ENCODE measurements around the gene CACNA1C.

Gene CACNA1C

DNA sequence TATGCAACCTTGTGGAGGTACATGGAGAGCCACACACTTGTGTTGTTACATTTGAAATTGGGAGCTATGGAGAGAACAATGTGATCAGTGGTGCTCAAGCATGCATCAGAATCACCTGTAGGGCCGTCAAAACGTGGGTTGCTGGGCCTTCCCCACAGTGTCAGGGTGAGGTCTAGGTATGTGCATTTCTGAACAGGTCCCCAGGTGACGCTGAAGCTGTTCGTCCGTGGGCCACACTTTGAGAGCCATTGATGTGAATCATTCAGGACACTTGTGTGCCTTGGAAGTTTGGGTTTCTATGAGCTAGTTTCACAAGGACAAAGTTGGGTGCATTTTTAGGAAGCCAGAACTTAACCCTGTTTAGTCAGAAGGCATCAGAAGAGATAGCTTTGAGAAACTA lies 450.2 kb downstream of the CACNA1C start:
- Histone ChIP-seq H3K27me3 (ENCODE audit: insufficient read depth, low read length) (no peaks in the 10 kb centered on the region), H2AFZ (ENCODE audit: low read depth, low read length) (no peak overlapping the region), H3K9me3 (ENCODE audit: low read length) (no peaks in the 10 kb centered on the region), H3K4me1 (ENCODE audit: insufficient read depth, low read length) (no peaks in the 10 kb centered on the region), H3K4me3 (ENCODE audit: low read length) (no peak overlapping the region), H3K36me3 (ENCODE audit: insufficient read depth, low read length) (no peaks in the 10 kb centered on the region)

DNA sequence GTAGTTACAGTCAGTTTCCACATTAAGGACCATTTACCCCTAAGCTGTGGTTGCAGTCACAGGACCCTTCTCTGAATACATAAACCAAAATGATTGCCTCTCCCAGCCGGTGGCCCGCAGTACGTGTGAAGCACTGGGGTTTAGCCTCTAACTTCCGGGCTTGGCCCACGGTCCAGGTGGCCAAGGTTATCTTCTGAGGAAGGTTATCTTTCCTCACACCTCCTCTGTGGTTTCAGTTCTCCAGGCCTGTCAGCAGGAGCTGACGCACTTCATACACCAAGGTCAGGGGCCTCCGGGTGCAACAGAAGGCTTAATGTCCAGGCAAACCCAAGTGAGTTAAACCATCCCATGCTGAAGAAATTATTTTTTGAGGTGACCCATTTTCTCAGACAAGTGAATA lies 451.0 kb downstream of the CACNA1C start:
- no peak overlapping the region for H2AFZ ChIP-seq (ENCODE audit: low read depth, low read length)
- no peaks in the 10 kb centered on the region for H3K4me1 ChIP-seq (ENCODE audit: insufficient read depth, low read length)
- no peaks in the 10 kb centered on the region for H3K36me3 ChIP-seq (ENCODE audit: insufficient read depth, low read length)
- no peaks in the 10 kb centered on the region for H3K9me3 ChIP-seq (ENCODE audit: low read length)
- H3K27me3 ChIP-seq (ENCODE audit: insufficient read depth, low read length): no peaks in the 10 kb centered on the region
- no peak overlapping the region for H3K4me3 ChIP-seq (ENCODE audit: low read length)

DNA sequence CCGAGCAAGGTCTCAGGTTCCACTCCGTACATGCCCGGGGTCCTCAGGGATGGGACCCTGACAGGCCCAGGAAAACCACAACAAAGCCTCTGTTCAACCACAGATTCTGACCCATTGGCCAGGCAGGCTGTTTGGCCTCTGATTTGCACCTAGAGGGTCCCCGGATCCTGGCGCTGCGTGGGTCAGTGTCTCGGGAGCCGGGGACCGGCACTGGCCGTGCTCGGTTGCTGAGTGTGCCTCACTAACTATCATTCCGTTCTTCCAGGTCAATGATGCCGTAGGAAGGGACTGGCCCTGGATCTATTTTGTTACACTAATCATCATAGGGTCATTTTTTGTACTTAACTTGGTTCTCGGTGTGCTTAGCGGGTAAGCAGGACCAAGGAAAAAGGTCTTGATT lies 451.8 kb downstream of the CACNA1C start:
- no peaks in the 10 kb centered on the region for H3K4me1 ChIP-seq (ENCODE audit: insufficient read depth, low read length)
- H3K36me3 ChIP-seq (ENCODE audit: insufficient read depth, low read length): no peaks in the 10 kb centered on the region
- peaks cover under 1% of the 10 kb centered on the region for H3K27me3 ChIP-seq (ENCODE audit: insufficient read depth, low read length)

DNA sequence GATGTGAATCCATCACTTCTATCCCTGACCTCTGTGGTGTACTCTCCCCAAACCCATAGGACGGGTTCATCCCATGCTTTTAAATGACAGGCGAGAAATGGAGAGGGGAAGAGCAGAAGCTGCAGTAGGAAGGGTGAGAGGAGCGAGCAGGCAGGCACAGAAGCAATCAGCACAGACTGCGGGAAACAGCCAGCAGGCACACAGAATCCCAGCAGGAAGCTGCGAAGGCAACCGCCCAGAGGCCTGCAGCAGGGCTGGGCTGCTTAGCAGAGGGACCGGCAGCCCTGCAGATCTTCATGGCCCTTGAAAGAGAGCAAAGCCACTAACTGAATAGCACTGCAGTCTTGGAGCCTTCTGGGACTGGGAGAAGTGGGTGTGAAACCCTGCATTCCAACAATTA lies 455.0 kb downstream of the CACNA1C start:
- Histone ChIP-seq H3K27me3 (ENCODE audit: insufficient read depth, low read length) (peaks cover 2% of the 10 kb centered on the region), H3K36me3 (ENCODE audit: insufficient read depth, low read length) (no peaks in the 10 kb centered on the region), H3K9me3 (ENCODE audit: low read length) (no peaks in the 10 kb centered on the region), H3K4me1 (ENCODE audit: insufficient read depth, low read length) (no peaks in the 10 kb centered on the region), H3K4me3 (ENCODE audit: low read length) (no peak overlapping the region), H2AFZ (ENCODE audit: low read depth, low read length) (no peak overlapping the region)

More for the DNA sequence above, 451.8 kb downstream of the CACNA1C start:
- no peak overlapping the region for H2AFZ ChIP-seq (ENCODE audit: low read depth, low read length)
- no peak overlapping the region for H3K4me3 ChIP-seq (ENCODE audit: low read length)
- no peaks in the 10 kb centered on the region for H3K9me3 ChIP-seq (ENCODE audit: low read length)

DNA sequence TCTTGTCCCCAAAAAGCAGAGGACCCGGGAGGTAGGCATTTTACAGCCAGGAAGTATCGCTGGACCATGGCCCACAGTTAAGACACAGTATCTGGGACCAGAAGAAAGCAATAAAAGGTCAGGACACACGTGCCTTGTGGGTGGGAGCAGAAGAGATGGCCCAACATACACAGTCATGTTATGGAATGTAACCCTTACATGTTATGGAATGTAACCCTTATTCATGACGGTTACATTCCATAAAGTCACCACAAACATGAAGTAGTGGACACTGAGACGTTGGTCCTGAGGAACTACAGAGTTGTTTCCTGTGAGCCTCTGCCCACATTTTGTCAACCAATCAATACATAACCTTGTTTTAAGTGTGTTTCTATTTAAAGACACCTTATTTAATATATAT lies 456.4 kb downstream of the CACNA1C start:
- Histone ChIP-seq H3K4me1 (ENCODE audit: insufficient read depth, low read length) (no peaks in the 10 kb centered on the region), H3K4me3 (ENCODE audit: low read length) (no peak overlapping the region), H2AFZ (ENCODE audit: low read depth, low read length) (no peak overlapping the region), H3K9me3 (ENCODE audit: low read length) (no peaks in the 10 kb centered on the region), H3K27me3 (ENCODE audit: insufficient read depth, low read length) (peaks cover 2% of the 10 kb centered on the region), H3K36me3 (ENCODE audit: insufficient read depth, low read length) (no peaks in the 10 kb centered on the region)

DNA sequence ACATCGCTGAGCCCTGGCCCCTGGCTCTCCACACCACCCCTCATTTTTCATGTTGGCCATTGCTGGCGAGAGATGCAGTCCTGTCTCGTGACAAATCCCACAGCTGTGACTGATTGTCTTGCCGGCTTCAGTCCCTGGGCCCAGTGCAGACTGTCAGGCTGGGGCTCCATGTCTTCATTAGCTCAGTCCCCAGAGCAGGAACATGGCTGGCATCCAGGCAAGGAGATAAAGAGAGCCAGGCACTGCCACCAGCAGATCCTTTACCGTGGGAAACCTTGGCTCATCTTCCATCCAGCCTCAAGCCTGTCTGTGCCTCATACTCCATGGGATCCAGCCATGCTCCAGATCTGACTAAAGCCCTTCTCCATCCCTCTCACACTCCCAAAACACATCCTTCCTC lies 457.3 kb downstream of the CACNA1C start:
- Histone ChIP-seq H2AFZ (ENCODE audit: low read depth, low read length) (no peak overlapping the region), H3K4me3 (ENCODE audit: low read length) (no peak overlapping the region), H3K36me3 (ENCODE audit: insufficient read depth, low read length) (no peaks in the 10 kb centered on the region), H3K9me3 (ENCODE audit: low read length) (no peaks in the 10 kb centered on the region), H3K27me3 (ENCODE audit: insufficient read depth, low read length) (peaks cover 2% of the 10 kb centered on the region), H3K4me1 (ENCODE audit: insufficient read depth, low read length) (no peaks in the 10 kb centered on the region)

DNA sequence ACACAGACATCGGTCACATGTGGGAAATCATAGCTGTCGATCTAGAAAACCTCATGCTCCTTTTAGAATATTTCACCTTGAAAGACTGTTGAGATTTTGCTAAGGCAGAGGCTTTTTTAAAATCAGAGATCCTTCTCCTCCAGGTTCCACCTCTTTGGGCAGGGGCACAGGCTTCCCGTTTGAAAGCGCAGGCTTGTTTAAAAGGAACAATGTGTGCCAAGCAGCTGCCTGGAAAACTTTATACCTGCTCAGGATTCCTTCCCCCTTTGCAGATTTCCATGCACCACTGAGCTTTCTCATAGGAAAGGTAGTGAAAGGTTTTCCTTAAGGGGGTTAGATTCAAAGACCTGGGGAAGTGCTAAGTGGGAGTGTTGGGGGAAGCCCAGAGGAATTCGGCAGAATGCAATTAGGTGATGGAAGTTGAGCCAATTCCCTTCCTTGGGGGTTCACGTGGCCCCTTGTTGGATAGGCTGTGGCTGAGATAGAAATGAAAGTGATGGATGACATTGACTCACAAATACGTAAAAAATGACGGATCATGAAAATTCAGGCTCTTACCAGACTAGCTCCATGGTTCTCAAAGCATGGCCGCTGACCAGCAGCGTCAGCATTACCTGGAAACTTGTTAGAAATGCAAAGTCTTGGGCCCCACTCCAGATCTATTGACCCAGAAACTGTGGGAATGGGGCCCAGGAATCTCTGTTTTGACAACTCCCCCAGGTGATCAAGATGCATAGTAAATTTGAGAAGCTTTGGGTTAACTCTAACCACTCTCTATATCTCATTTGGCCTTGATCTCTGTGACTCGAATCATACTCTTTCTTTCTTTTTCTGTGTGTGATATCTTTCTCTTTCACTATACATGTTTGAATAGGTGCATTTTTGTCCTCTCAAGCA lies 460.6 kb downstream of the CACNA1C start:
- no peaks in the 10 kb centered on the region for H3K36me3 ChIP-seq (ENCODE audit: insufficient read depth, low read length)
- no peaks in the 10 kb centered on the region for H3K4me1 ChIP-seq (ENCODE audit: insufficient read depth, low read length)
- peaks cover 2% of the 10 kb centered on the region for H3K27me3 ChIP-seq (ENCODE audit: insufficient read depth, low read length)

DNA sequence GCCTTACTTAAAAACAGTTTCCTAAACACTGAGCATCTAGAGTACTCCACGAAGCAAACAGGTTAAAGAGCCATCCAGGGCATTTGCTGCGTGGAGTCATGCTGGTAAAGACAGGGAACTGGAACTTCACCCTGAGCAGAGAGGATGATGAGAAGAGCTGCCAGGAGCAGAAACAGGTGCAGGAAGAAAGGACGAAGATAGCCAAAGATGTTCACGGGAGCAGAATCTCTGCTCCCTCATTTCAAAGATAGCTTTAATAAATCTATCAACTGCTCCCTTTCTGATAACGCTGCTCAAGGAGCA lies 461.2 kb downstream of the CACNA1C start:
- Histone ChIP-seq H3K4me1 (ENCODE audit: insufficient read depth, low read length) (no peaks in the 10 kb centered on the region), H3K27me3 (ENCODE audit: insufficient read depth, low read length) (peaks cover 2% of the 10 kb centered on the region), H2AFZ (ENCODE audit: low read depth, low read length) (no peak overlapping the region), H3K36me3 (ENCODE audit: insufficient read depth, low read length) (no peaks in the 10 kb centered on the region), H3K9me3 (ENCODE audit: low read length) (no peaks in the 10 kb centered on the region), H3K4me3 (ENCODE audit: low read length) (no peak overlapping the region)

More for the DNA sequence above, 460.6 kb downstream of the CACNA1C start:
- Histone ChIP-seq H3K4me3 (ENCODE audit: low read length) (no peak overlapping the region), H2AFZ (ENCODE audit: low read depth, low read length) (no peak overlapping the region), H3K9me3 (ENCODE audit: low read length) (no peaks in the 10 kb centered on the region)

DNA sequence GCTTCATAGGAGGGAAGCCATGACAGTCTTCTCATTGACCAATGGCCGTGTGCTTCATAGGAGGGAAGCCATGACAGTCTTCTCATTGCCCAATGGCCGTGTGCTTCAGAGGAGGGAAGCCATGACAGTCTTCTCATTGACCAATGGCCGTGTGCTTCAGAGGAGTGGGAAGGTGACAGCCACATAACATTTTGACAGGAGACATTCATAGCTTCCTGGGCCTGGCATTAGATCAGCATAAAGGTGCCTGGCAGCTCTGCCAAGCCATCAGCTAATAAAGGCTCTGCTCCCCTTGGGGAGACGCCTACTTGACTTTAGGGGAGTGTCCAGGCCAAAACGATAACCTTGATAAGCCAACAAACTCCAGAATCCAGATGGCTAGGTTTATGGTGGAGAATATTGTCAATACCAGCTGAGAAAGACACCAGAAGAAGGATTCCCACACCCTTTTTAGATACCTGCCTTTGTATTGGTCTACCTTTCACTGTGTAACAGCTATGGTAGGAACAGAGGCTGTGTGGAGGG lies 468.0 kb downstream of the CACNA1C start:
- Histone ChIP-seq H3K27me3 (ENCODE audit: insufficient read depth, low read length) (no peaks in the 10 kb centered on the region), H3K4me1 (ENCODE audit: insufficient read depth, low read length) (no peaks in the 10 kb centered on the region), H2AFZ (ENCODE audit: low read depth, low read length) (no peak overlapping the region), H3K36me3 (ENCODE audit: insufficient read depth, low read length) (no peaks in the 10 kb centered on the region), H3K9me3 (ENCODE audit: low read length) (no peaks in the 10 kb centered on the region), H3K4me3 (ENCODE audit: low read length) (no peak overlapping the region)

DNA sequence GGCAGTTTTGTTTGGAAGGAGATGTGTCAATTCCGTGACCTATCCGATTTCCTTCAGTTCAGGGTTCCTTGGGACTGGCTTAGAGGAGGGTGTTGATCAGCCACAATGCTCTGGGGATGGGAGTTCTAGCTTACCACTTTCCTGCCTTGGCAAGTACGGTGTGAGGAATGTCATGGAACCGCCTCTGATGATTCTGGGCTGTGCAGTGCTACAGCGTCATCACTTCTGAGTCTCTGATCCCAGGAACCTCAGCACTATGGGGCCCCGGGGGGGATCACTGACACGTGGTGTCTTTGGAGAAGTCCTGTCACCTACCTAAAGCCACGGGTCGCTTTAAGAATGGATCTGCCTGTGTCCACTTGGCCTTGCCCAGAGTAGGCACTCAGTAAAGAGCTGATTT lies 470.5 kb downstream of the CACNA1C start:
- Histone ChIP-seq H3K36me3 (ENCODE audit: insufficient read depth, low read length) (no peaks in the 10 kb centered on the region), H3K4me3 (ENCODE audit: low read length) (no peak overlapping the region), H3K4me1 (ENCODE audit: insufficient read depth, low read length) (peaks cover 2% of the 10 kb centered on the region), H2AFZ (ENCODE audit: low read depth, low read length) (no peak overlapping the region), H3K27me3 (ENCODE audit: insufficient read depth, low read length) (no peaks in the 10 kb centered on the region), H3K9me3 (ENCODE audit: low read length) (no peaks in the 10 kb centered on the region)

DNA sequence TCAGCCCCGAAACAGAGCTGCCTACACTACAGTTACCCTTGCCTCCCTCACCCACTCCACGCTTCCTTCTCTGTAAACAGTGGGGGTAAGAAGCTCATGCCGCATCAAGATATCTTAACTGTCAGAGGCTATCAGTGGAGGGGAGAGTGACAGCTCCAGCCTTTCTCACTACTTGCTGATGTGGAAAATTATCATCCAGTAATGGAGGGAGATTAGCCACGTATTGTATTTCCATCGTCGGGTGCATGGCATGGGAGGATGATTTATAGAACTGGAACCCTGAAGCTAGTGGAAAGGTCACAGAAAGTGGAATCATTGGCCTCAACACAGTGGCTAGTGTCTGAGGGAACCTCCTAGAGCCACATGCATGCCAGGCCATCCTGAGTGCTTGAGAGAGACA lies 471.1 kb downstream of the CACNA1C start:
- Histone ChIP-seq H3K4me1 (ENCODE audit: insufficient read depth, low read length) (peaks cover 2% of the 10 kb centered on the region), H3K4me3 (ENCODE audit: low read length) (no peak overlapping the region), H3K27me3 (ENCODE audit: insufficient read depth, low read length) (no peaks in the 10 kb centered on the region), H3K36me3 (ENCODE audit: insufficient read depth, low read length) (no peaks in the 10 kb centered on the region), H3K9me3 (ENCODE audit: low read length) (no peaks in the 10 kb centered on the region), H2AFZ (ENCODE audit: low read depth, low read length) (no peak overlapping the region)

DNA sequence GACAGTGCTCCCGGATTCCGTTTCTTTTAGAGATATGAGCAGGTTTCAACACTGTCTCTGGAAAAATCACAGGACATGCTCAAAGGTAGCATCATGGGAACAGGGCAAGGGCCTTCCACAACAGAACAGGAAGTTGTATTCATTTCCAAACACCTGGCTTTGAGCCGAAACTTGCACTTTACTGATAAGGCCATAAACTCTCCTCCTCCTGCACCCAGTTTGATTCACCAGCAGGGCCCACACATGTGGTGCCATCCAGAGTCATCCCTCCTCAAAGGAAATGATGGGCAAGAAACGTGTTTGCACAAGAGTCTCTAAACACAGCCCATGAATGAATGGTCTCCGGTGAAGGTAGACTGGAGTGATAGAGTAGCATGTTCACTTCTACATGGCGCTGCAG lies 473.6 kb downstream of the CACNA1C start:
- H3K36me3 ChIP-seq (ENCODE audit: insufficient read depth, low read length): no peaks in the 10 kb centered on the region
- peaks cover 21% of the 10 kb centered on the region for H3K4me1 ChIP-seq (ENCODE audit: insufficient read depth, low read length)
- no peak overlapping the region for H2AFZ ChIP-seq (ENCODE audit: low read depth, low read length)
- no peaks in the 10 kb centered on the region for H3K27me3 ChIP-seq (ENCODE audit: insufficient read depth, low read length)
- H3K4me3 ChIP-seq (ENCODE audit: low read length): no peak overlapping the region
- no peaks in the 10 kb centered on the region for H3K9me3 ChIP-seq (ENCODE audit: low read length)

DNA sequence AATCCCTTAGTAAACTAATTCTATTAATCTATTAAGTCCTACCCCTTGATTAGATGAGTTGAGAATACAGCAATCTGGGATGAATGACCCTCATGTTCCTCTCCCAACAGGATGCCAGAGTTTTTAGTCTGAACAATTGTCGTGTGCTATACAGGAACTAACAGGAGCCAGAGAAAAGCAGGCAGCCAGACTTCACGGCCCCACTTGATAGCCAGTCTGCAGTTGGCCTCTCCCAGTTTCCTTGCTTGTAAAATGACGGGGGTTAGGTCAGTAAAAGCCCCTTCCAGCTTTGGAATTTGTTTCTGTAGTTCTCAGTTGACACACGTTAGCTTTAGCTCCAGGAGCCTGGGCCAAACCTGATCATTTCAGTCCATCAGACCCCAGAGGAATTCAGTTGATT lies 475.2 kb downstream of the CACNA1C start:
- Histone ChIP-seq H2AFZ (ENCODE audit: low read depth, low read length) (no peak overlapping the region), H3K27me3 (ENCODE audit: insufficient read depth, low read length) (no peaks in the 10 kb centered on the region), H3K36me3 (ENCODE audit: insufficient read depth, low read length) (no peaks in the 10 kb centered on the region), H3K4me3 (ENCODE audit: low read length) (no peak overlapping the region), H3K9me3 (ENCODE audit: low read length) (no peaks in the 10 kb centered on the region), H3K4me1 (ENCODE audit: insufficient read depth, low read length) (peaks cover 21% of the 10 kb centered on the region)

DNA sequence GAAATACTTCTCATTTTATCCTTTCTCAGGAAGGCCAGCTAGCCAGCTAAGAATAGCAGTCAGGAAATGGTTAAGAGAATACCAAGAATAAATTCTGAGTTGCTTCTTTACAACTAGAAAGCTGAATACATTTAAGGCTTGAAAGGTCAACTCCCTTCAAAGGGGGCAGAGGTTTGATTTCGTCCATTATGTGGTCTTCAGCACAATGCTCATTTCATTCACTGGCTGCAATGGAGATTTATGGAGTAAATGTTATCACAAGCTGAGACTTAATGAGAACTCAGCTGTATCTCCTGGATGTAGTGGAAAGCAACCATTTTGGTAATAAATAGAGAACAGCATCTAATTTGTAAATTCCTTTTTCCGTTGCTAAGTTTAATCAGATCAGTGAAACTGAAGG lies 477.0 kb downstream of the CACNA1C start:
- no peak overlapping the region for H3K4me3 ChIP-seq (ENCODE audit: low read length)
- H3K9me3 ChIP-seq (ENCODE audit: low read length): no peaks in the 10 kb centered on the region
- no peak overlapping the region for H2AFZ ChIP-seq (ENCODE audit: low read depth, low read length)
- H3K27me3 ChIP-seq (ENCODE audit: insufficient read depth, low read length): no peaks in the 10 kb centered on the region
- H3K36me3 ChIP-seq (ENCODE audit: insufficient read depth, low read length): no peaks in the 10 kb centered on the region
- H3K4me1 ChIP-seq (ENCODE audit: insufficient read depth, low read length): peaks cover 21% of the 10 kb centered on the region

Data from neuron (in vitro differentiated cells).